Measurements from ENCODE around the gene CYP27B1. TPM values are rescaled to one million over a fixed set of nuclear protein-coding genes. Genes with fewer than 3 reads are reported as not detected.

CYP27B1 gene
- total and polyA plus RNA-seq, 2 donors from 2014 or later = 3.5 to 33.4 TPM

GRCh38 chr12:57720606-57721595 is 46.0 kb downstream of the CYP27B1 start:
- DNase-seq (no peak), FAIRE-seq (no peak)
- Histone ChIP-seq H3K4me3 (ENCODE audit: low read length in 3 of 3) (no peak overlapping the region), H3K9ac (ENCODE audit: low read length in 3 of 3) (no peak overlapping the region), H3K36me3 (ENCODE audit: control insufficient read depth in 2 of 3, insufficient read depth in 3 of 3, low read length in 3 of 3) (peaks cover 0 to 40% (median 26%) of the 10 kb centered on the region in 3 donors), H3K27me3 (ENCODE audit: control insufficient read depth, insufficient read depth, low read length) (no peaks in the 10 kb centered on the region), H3K4me1 (ENCODE audit: control insufficient read depth in 2 of 3, insufficient read depth in 2 of 3, low read depth in 1 of 3, low read length in 3 of 3) (peaks cover 0 to 2% (median 0%) of the 10 kb centered on the region in 3 donors), H3K9me3 (ENCODE audit: control insufficient read depth in 2 of 3, insufficient read depth in 1 of 3, low read length in 3 of 3) (no peaks in the 10 kb centered on the region), H3K27ac (ENCODE audit: low read depth in 2 of 2, low read length in 2 of 2) (no peak overlapping the region)
- intact Hi-C loops (cut with DNase I) = no loop called here
- TF ChIP-seq CTCF (IDR thresholded peaks at IDR 0.05; ENCODE audit: borderline replicate concordance, extremely low read depth, insufficient read depth) = no peak

GRCh38 chr12:57719777-57720605 is 46.9 kb downstream of the CYP27B1 start:
- no peak overlapping the region for H3K4me3 ChIP-seq (ENCODE audit: low read length in 3 of 3)
- intact Hi-C loops (cut with DNase I) = no loop called here
- TF ChIP-seq CTCF (IDR thresholded peaks at IDR 0.05; ENCODE audit: borderline replicate concordance, extremely low read depth, insufficient read depth) = no peak
- H3K9me3 ChIP-seq (ENCODE audit: control insufficient read depth in 2 of 3, insufficient read depth in 1 of 3, low read length in 3 of 3) = no peaks in the 10 kb centered on the region
- peaks cover 2 to 47% (median 28%) of the 10 kb centered on the region in 3 donors for H3K36me3 ChIP-seq (ENCODE audit: control insufficient read depth in 2 of 3, insufficient read depth in 3 of 3, low read length in 3 of 3)
- no peak overlapping the region for H3K9ac ChIP-seq (ENCODE audit: low read length in 3 of 3)
- no peak overlapping the region for H3K27ac ChIP-seq (ENCODE audit: low read depth in 2 of 2, low read length in 2 of 2)
- no peaks in the 10 kb centered on the region for H3K27me3 ChIP-seq (ENCODE audit: control insufficient read depth, insufficient read depth, low read length)
- no peaks in the 10 kb centered on the region for H3K4me1 ChIP-seq (ENCODE audit: control insufficient read depth in 2 of 3, insufficient read depth in 2 of 3, low read depth in 1 of 3, low read length in 3 of 3)
- DNase-seq (no peak), FAIRE-seq (no peak)

- Histone ChIP-seq H3K4me3 (ENCODE audit: low read length in 3 of 3) (no peak overlapping the region), H3K4me1 (ENCODE audit: control insufficient read depth in 2 of 3, insufficient read depth in 2 of 3, low read depth in 1 of 3, low read length in 3 of 3) (no peaks in the 10 kb centered on the region), H3K36me3 (ENCODE audit: control insufficient read depth in 2 of 3, insufficient read depth in 3 of 3, low read length in 3 of 3) (peaks cover 2 to 47% (median 28%) of the 10 kb centered on the region in 3 donors), H3K27ac (ENCODE audit: low read depth in 2 of 2, low read length in 2 of 2) (no peak overlapping the region), H3K9me3 (ENCODE audit: control insufficient read depth in 2 of 3, insufficient read depth in 1 of 3, low read length in 3 of 3) (no peaks in the 10 kb centered on the region), H3K9ac (ENCODE audit: low read length in 3 of 3) (no peak overlapping the region), H3K27me3 (ENCODE audit: control insufficient read depth, insufficient read depth, low read length) (no peaks in the 10 kb centered on the region)
- intact Hi-C loops (cut with DNase I) = no loop called here
- no peak for TF ChIP-seq CTCF (IDR thresholded peaks at IDR 0.05; ENCODE audit: borderline replicate concordance, extremely low read depth, insufficient read depth)
- no peak for DNase-seq
- FAIRE-seq = no peak
These were observed 48.0 kb downstream of the CYP27B1 start for GRCh38 chr12:57718641-57719528.

Data from kidney (tissue), 14 donors.